Hematopoietic multipotent progenitor cell treated with erythropoietin and hydrocortisone succinate and interleukin-3 and kit ligand, for 15 days (in vitro differentiated cells): Measurements from ENCODE around the gene SSX2IP.
"Not testable (repeated sequence)": the region's sequence is repeated elsewhere in the genome, so short reads cannot be mapped to it uniquely, and the experiment has no call there.

Source experiments
- DNase-seq: peaks from one replicate; pipeline ENCODE4 v3.0.0-alpha.2; 2015; ENCODE audit warnings: low spot score

SSX2IP gene

GRCh38 chr1:84677415-84678099 lies 12.7 kb downstream of the SSX2IP start:
- no peak for DNase-seq

- DNase-seq = no peak
Measured at GRCh38 chr1:84675631-84676030, 14.6 kb downstream of the SSX2IP start.

- no peak for DNase-seq
Measured at GRCh38 chr1:84675106-84675505, 15.2 kb downstream of the SSX2IP start.

- DNase-seq = no peak
Measured at GRCh38 chr1:84674705-84675104, 15.6 kb downstream of the SSX2IP start.

- DNase-seq = no peak
Measured at GRCh38 chr1:84674021-84674420, 16.2 kb downstream of the SSX2IP start.

DNA sequence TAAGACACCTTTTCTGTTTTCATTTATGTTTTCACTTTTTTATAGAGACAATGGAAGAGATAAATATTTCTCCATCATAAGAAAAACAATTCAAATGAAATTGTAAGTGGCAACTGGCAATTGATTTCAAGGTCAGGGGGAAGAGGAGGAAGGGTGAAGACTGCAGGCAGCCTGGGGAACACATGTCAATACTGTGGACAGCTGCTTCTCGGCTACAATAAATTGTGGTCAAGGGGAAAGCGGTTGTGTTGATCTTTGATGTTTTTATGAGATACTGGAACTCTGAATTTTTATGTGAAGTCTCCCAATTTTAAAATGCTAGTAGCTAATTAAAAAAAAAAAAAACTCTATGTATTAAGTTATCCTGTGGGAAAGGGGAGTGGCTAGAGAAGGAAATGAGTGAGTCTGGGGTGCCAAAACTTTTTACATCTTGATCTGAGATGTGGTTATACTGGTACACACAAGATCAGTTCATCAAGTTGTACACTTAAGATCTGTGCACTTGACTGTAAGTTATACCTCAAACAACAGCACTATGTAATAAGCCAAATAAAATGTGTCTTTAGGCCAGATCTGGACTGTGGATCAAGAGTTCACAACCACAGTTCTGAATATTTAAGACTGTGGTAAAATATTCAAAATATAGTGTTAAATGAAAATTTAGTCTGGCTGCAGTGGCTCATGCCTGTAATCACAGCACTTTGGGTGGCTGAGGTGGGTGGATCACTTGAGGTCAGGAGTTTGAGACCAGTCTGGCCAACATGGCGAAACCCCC lies 18.0 kb downstream of the SSX2IP start:
- DNase-seq = no peak

DNA sequence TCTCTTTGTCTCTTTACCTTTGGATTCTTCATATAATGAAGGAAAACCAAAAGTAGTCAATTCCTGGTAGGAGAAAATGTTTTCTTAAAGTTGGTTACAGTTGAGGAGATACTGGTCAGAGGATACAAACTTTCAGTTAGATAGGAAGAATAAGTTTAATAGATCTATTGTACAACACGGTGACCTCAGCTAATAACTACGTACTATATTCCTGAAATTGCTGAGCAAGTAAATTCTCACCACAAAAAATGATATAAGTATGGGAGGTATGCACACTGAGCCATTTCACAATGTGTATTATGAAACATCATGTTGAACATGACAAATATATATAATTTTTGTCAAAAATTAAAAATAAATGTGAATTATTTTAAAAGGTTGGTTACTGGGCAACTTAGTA lies 20.4 kb downstream of the SSX2IP start:
- no peak for DNase-seq

- peak; percentile 63 for DNase-seq
Measured at GRCh38 chr1:84668185-84668584, 22.1 kb downstream of the SSX2IP start.

DNA sequence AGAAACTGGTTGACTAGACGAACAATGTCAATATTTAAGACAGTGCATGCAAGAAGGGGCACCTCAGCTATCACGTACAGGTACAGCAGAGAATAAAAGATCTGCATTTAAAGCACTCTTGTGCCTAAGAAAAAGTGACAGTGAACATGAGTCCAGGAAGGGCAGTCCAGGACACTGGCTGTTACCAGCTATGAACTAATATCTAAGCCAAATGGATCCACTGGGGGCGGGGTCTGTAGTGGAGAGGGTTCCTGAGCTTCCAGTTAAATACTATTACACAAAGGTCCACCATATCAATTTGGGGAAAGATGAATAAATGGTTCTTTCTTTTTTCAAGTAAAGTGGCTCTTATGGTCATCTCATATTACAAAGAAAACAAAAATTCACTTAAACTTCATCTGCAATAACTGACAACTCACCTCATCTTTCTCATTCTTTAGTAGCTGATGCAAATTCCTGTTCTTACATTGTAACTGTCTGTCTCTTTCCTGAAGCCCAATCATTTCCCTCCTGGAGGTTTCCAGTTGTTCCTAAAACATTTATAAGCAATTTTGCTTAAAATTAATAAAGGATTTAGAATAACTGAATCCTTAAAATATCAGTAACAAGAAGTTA lies 24.5 kb downstream of the SSX2IP start:
- no peak for DNase-seq

DNA sequence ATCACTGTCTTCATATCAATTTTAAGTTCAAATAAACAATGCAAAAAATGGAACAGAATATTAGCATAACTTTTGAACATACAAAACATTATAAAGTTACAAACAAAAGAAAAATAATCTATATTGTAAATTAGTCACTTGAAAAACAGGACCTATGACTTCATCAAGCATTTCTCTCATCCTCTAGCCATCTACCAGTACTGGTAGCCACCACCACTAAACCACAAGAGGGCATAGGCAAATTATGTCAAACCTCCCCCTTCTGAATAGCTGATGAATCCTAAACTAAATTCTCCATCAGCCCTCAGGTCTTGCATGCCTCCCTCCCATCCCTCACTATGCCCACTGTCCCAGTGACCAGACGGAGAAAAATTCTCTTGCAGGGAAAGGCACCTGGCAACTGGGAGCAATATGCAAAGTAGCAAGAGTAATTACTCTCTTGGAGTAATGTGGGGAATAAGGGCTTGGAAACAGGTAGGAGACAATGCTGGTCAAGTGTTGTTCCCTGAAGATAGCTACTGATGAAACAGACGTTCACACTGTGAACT lies 37.1 kb downstream of the SSX2IP start:
- DNase-seq = peak; percentile 17

DNA sequence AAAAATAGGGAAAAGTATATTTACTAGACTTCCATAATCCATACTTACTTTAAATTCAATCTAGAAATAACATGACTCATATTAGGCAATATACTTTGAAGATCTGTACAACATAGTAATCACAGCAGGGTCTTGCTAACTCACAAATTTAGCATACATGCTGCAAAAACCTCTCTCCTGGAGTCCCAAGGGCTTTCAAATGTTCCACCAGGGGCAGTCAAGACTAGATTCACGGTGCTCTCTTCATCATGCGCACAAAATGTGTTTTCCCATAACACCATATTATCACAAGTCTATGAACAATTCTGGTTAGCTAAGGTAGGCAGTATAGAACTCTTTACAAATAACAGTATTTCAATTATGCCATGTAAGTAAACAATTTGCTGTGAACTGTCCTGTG lies 45.8 kb downstream of the SSX2IP start:
- no peak for DNase-seq

- DNase-seq = no peak
Measured at GRCh38 chr1:84643183-84643582, 47.1 kb downstream of the SSX2IP start.

- peak; percentile 13 for DNase-seq
Measured at GRCh38 chr1:84642774-84643173, 47.5 kb downstream of the SSX2IP start.

- not testable (repeated sequence) for DNase-seq
Measured at GRCh38 chr1:84639731-84640130, 50.5 kb downstream of the SSX2IP start.

- DNase-seq = no peak
Measured at GRCh38 chr1:84635429-84635828, 54.8 kb downstream of the SSX2IP start.

GRCh38 chr1:84634536-84635205 lies 55.6 kb downstream of the SSX2IP start:
- DNase-seq = no peak

GRCh38 chr1:84632673-84633434 lies 57.4 kb downstream of the SSX2IP start:
- no peak for DNase-seq

GRCh38 chr1:84632137-84632536 lies 58.1 kb downstream of the SSX2IP start:
- DNase-seq = no peak

GRCh38 chr1:84624876-84625275 lies 65.4 kb downstream of the SSX2IP start:
- no peak for DNase-seq

DNA sequence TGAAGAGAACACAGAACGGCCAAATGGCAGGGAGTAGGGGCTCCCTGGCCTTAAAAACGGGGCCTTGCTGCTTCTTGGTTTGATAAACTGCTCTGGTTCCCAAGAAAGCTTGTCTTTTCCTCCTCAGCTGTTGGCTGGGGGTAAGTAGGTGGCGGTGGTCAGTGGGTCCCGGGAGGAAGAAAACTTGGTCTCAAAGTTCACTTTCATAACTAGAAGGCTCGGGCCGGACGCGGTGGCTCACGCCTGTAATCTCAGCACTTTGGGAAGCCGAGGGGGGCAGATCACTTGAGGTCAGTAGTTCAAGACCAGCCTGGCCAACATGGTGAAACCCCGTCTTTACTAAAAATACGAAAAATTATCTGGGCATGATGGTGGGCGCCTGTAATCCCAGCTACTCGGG lies 68.7 kb downstream of the SSX2IP start:
- DNase-seq = no peak

- DNase-seq = peak; percentile 71
Measured at GRCh38 chr1:84620720-84621313, 69.4 kb downstream of the SSX2IP start.
